Spleen (tissue), 11 donors: ENCODE data around the gene GALNT18. TPM values are rescaled to one million over a fixed set of nuclear protein-coding genes. Genes with fewer than 3 reads are reported as not detected.

Experiments
- DNase-seq: peaks from one replicate; pipeline ENCODE4 v3.0.0-alpha.2; 2020
- H3K27ac ChIP-seq, 8 donors: fragments of 200-600 bp; sonication (generic) in 7 of 8; 1 replicate in 4 of 8; 2 replicates in 4 of 8; pipeline versions ENCODE4 v1.5.0 to v1.8.0; 2016 to 2021; ENCODE audit warnings: inconsistent platforms in 4 of 8, mild to moderate bottlenecking in 4 of 8, moderate library complexity in 1 of 8
- H3K27me3 ChIP-seq, 7 donors: fragments of 200-600 bp; sonication (generic) in 6 of 7; replicated peaks in 1 of 7; 1 replicate in 4 of 7; 2 replicates in 3 of 7; pipeline versions ENCODE4 v1.5.0 to v1.8.0; 2016 to 2021; ENCODE audit warnings: inconsistent platforms in 3 of 7, mild to moderate bottlenecking in 1 of 7
- H3K36me3 ChIP-seq, 6 donors: fragments of 200-600 bp; sonication (generic) in 5 of 6; 1 replicate in 4 of 6; 2 replicates in 2 of 6; pipeline versions ENCODE4 v1.5.0 to v1.8.0; 2016 to 2021; ENCODE audit warnings: inconsistent platforms in 2 of 6
- H3K4me1 ChIP-seq, 6 donors: fragments of 200-600 bp; sonication (generic) in 5 of 6; 1 replicate in 3 of 6; 2 replicates in 3 of 6; pipeline versions ENCODE4 v1.5.0 to v1.8.0; 2016 to 2021; ENCODE audit warnings: inconsistent platforms in 3 of 6
- H3K4me3 ChIP-seq, 8 donors: fragments of 200-600 bp; sonication (generic) in 7 of 8; 1 replicate in 4 of 8; 2 replicates in 4 of 8; pipeline versions ENCODE4 v1.5.0 to v1.8.0; 2016 to 2021; ENCODE audit warnings: inconsistent platforms in 4 of 8, mild to moderate bottlenecking in 4 of 8, moderate library complexity in 2 of 8
- H3K9me3 ChIP-seq, 8 donors: fragments of 200-600 bp; sonication (generic) in 7 of 8; 1 replicate in 4 of 8; 2 replicates in 4 of 8; pipeline versions ENCODE4 v1.5.0 to v1.8.0; 2016 to 2021; ENCODE audit warnings: inconsistent platforms in 4 of 8
- CTCF ChIP-seq, 11 experiments: fragments of 200-600 bp in 7 of 11; fragments of 450-650 bp in 4 of 11; sonication (generic) in 4 of 11; IDR thresholded peaks in 8 of 11; conservative IDR thresholded peaks in 3 of 11; 1 replicate in 7 of 11; 2 replicates in 4 of 11; pipeline versions ENCODE4 v1.4.0 to v1.8.0; 2016 to 2021; ENCODE audit warnings: antibody characterized with exemption in 11 of 11, inconsistent platforms in 4 of 11, mild to moderate bottlenecking in 1 of 11
- POLR2A ChIP-seq, 3 donors: fragments of 450-650 bp; IDR thresholded peaks; one replicate each; pipeline ENCODE4 v1.5.1; 2017; ENCODE audit warnings: antibody characterized with exemption in 3 of 3, mild to moderate bottlenecking in 1 of 3
- POLR2AphosphoS5 ChIP-seq, 3 donors: sonication (generic); formaldehyde crosslinking; IDR thresholded peaks; one replicate each; pipeline ENCODE4 v1.5.1; 2017; ENCODE audit warnings: antibody characterized with exemption in 3 of 3
- WGBS, 5 donors: extraction: QIAGEN DNeasy Blood & Tissue Kit in 3 of 5; methylation state at CpG; one replicate each; pipeline versions ENCODE4 v1.1.5 to v1.1.7; 2013 to 2018; 5-methylcytosine and 5-hydroxymethylcytosine counted together
- intact Hi-C: fragments of 100-400 bp; cut with DNase I; formaldehyde crosslinking; loops from one replicate; pipeline ENCODE4 v1.15.0; 2023; ENCODE audit warnings: low total_unique reads
- polyA plus RNA-seq, 3 donors: library from polyadenylated mRNA; stranded (reverse); fragments of 200-250 nt; gene quantifications; one replicate each; pipeline ENCODE4 v1.2.1, GENCODE V29; 2013
- total RNA-seq, 7 donors: library from RNA; depleted of rRNA in 3 of 7; stranded (reverse); fragments of >200 nt in 3 of 7; fragmentation: NEBNext Ultra II Directional in 4 of 7; extraction: Animal tissue kit (Norgen Biotek cat#: 25700) in 4 of 7; gene quantifications; one replicate each; pipeline versions ENCODE4 v1.1.0 to v1.2.1, GENCODE V29; 2016 to 2021
- donor health status: healthy with polysubstance abuse.
- donor health status: DM: no; HTN: no; CAD: no; lungs with moderate emphysema.
- donor health status: DM: no; HTN: no; CAD: no.
- donor health status: Bipolar disorder and iron deficiency.
- donor health status: healthy.
- donor health status: DM: no; HTN: no; CAD: no.
- donor health status: DM: yes; HTN: yes; CAD: no.

Gene GALNT18
- total and polyA plus RNA-seq, 10 donors, result 0.87 to 6.9 (median 3.9) TPM

GRCh38 chr11:11440144-11440543 lies 181.7 kb downstream of the GALNT18 start:
- intact Hi-C loops, result no loop called here
- no peaks in the 10 kb centered on the region for H3K9me3 ChIP-seq
- no peaks in the 10 kb centered on the region for H3K4me1 ChIP-seq
- WGBS, 5 donors, result 76 to 87% (median 82%) methylated on average over 6 of the region's 6 CpGs
- TF ChIP-seq CTCF (IDR thresholded peaks at IDR 0.05 in 8 of 11, conservative IDR thresholded peaks at IDR 0.05 in 3 of 11) (no peak), POLR2AphosphoS5 (IDR thresholded peaks at IDR 0.05) (no peak), POLR2A (IDR thresholded peaks at IDR 0.05) (no peak)
- DNase-seq, result no peak
- H3K36me3 ChIP-seq, result no peaks in the 10 kb centered on the region
- H3K27ac ChIP-seq, result no peak overlapping the region
- H3K4me3 ChIP-seq, result no peak overlapping the region
- peaks cover 0 to 10% (median 0%) of the 10 kb centered on the region in 7 donors for H3K27me3 ChIP-seq

GRCh38 chr11:11439591-11439990 lies 182.2 kb downstream of the GALNT18 start:
- H3K4me1 ChIP-seq, result no peaks in the 10 kb centered on the region
- no peaks in the 10 kb centered on the region for H3K9me3 ChIP-seq
- H3K27me3 ChIP-seq, result peaks cover 0 to 10% (median 0%) of the 10 kb centered on the region in 7 donors
- WGBS, 5 donors, result 90 to 95% (median 93%) methylated on average over 2 of the region's 2 CpGs
- TF ChIP-seq CTCF (IDR thresholded peaks at IDR 0.05 in 8 of 11, conservative IDR thresholded peaks at IDR 0.05 in 3 of 11), result no peak
- no peak for TF ChIP-seq POLR2AphosphoS5 (IDR thresholded peaks at IDR 0.05)
- no peak for TF ChIP-seq POLR2A (IDR thresholded peaks at IDR 0.05)
- no peak overlapping the region for H3K27ac ChIP-seq
- no peak for DNase-seq
- H3K4me3 ChIP-seq, result no peak overlapping the region
- no peaks in the 10 kb centered on the region for H3K36me3 ChIP-seq
- intact Hi-C loops, result no loop called here

GRCh38 chr11:11436715-11437313 lies 185.0 kb downstream of the GALNT18 start:
- intact Hi-C loops, result no loop called here

More at GRCh38 chr11:11436715-11437313, 185.0 kb downstream of the GALNT18 start:
- no peak for TF ChIP-seq POLR2AphosphoS5 (IDR thresholded peaks at IDR 0.05)
- no peak for TF ChIP-seq POLR2A (IDR thresholded peaks at IDR 0.05)
- TF ChIP-seq CTCF (IDR thresholded peaks at IDR 0.05 in 8 of 11, conservative IDR thresholded peaks at IDR 0.05 in 3 of 11), result no peak
- Histone ChIP-seq H3K4me1 (no peaks in the 10 kb centered on the region), H3K27me3 (peaks cover 0 to 10% (median 0%) of the 10 kb centered on the region in 7 donors), H3K27ac (no peak overlapping the region), H3K36me3 (no peaks in the 10 kb centered on the region), H3K9me3 (no peaks in the 10 kb centered on the region), H3K4me3 (no peak overlapping the region)
- DNase-seq, result no peak
- WGBS, 5 donors, result 80 to 88% (median 84%) methylated on average over 9 to 10 of the region's 10 CpGs
